Activated naive CD8-positive, alpha-beta T cell treated with anti-CD3 and anti-CD28 coated beads, Interleukin-2, amount 50 U/mL, for 24 hours (primary cell): Measurements from ENCODE around the gene ZNF219.

Experiments
- ATAC-seq: fragments of 150-1000 bp; cut with Tn5 transposase; one replicate; pipeline ENCODE4 v1.10.0; 2021
- DNase-seq: peaks from one replicate; pipeline ENCODE4 v3.0.0; 2021
- H3K27ac Mint-ChIP-seq: one replicate; pipeline ENCODE4 v1.8.0; 2021; ENCODE audit warnings: mild to moderate bottlenecking, mixed read lengths
- H3K27me3 Mint-ChIP-seq: one replicate; pipeline ENCODE4 v1.8.0; 2021; ENCODE audit warnings: mixed read lengths
- H3K36me3 Mint-ChIP-seq: one replicate; pipeline ENCODE4 v1.8.0; 2021; ENCODE audit warnings: low read depth, mixed read lengths
- H3K4me1 Mint-ChIP-seq: one replicate; pipeline ENCODE4 v1.8.0; 2021; ENCODE audit warnings: mixed read lengths
- H3K4me3 Mint-ChIP-seq: one replicate; pipeline ENCODE4 v1.8.0; 2021; ENCODE audit warnings: mild to moderate bottlenecking, moderate library complexity, mixed read lengths
- H3K9me3 Mint-ChIP-seq: one replicate; pipeline ENCODE4 v1.8.0; 2021; ENCODE audit warnings: mixed read lengths

Gene ZNF219

DNA sequence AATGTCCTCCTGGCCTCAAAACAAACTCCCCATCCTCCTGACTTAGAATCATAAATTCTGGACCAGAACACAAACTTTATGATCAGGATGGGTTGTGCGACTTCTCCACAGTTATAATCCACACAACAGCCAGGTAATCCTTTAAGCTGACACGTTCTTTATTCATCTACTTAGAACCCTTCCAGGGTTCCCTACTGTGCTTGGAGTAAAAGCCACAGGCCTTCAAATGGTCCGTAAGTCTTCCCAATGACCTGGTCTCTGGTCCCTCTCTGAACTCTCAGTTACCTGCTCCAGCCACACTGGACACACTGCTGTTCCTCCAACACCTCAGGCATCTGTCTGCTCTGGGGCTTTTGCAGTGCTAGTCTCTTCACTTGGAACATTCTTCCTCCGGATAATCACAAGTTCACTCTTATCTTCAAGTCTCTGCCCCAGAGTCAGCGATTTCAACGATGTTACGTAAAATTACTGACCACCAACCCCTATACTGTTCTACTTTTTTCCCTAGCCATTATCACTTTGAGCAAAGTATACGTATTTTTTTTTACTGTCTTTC lies 58.0 kb downstream of the ZNF219 start:
- peaks cover 7% of the 10 kb centered on the region for H3K4me1 Mint-ChIP-seq
- peaks cover 19% of the 10 kb centered on the region for H3K27me3 Mint-ChIP-seq
- H3K36me3 Mint-ChIP-seq, result no peaks in the 10 kb centered on the region
- no peak for ATAC-seq
- no peaks in the 10 kb centered on the region for H3K9me3 Mint-ChIP-seq
- H3K27ac Mint-ChIP-seq, result no peak overlapping the region
- no peak for DNase-seq
- H3K4me3 Mint-ChIP-seq, result no peak overlapping the region
